EL (cell line): ENCODE data around the gene PGRMC2.
"Not testable (repeated sequence)": the region's sequence is repeated elsewhere in the genome, so short reads cannot be mapped to it uniquely, and the experiment has no call there.

Experiments
- DNase-seq: peaks from one replicate; pipeline ENCODE4 v3.0.0-alpha.2; 2016

PGRMC2 gene

GRCh38 chr4:128298146-128298758, 10.6 kb upstream of the PGRMC2 start:
- no peak for DNase-seq

GRCh38 chr4:128295255-128295654, 7.6 kb upstream of the PGRMC2 start:
- DNase-seq = no peak

GRCh38 chr4:128294464-128294863, 6.9 kb upstream of the PGRMC2 start:
- DNase-seq = no peak

GRCh38 chr4:128292349-128292748, 4.7 kb upstream of the PGRMC2 start:
- no peak for DNase-seq

GRCh38 chr4:128291096-128291495, 3.5 kb upstream of the PGRMC2 start:
- DNase-seq = no peak

- DNase-seq = no peak
Measured at GRCh38 chr4:128290526-128290925, 2.9 kb upstream of the PGRMC2 start.

- no peak for DNase-seq
Measured at GRCh38 chr4:128289523-128290158, 2.0 kb upstream of the PGRMC2 start.

- peak; percentile 21 for DNase-seq
Measured at GRCh38 chr4:128288689-128289106, 1.1 kb upstream of the PGRMC2 start.

GRCh38 chr4:128287871-128288688, 467 bp upstream of the PGRMC2 start:
- peak; percentile 99 for DNase-seq

GRCh38 chr4:128286474-128287058, 1.0 kb downstream of the PGRMC2 start:
- DNase-seq = peak; percentile 56

- DNase-seq = peak; percentile 33
Measured at GRCh38 chr4:128285085-128285997, 2.3 kb downstream of the PGRMC2 start.

- no peak for DNase-seq
Measured at GRCh38 chr4:128284317-128284716, 3.3 kb downstream of the PGRMC2 start.

- no peak for DNase-seq
Measured at GRCh38 chr4:128283071-128283470, 4.5 kb downstream of the PGRMC2 start.

- DNase-seq = no peak
Measured at GRCh38 chr4:128282516-128282915, 5.1 kb downstream of the PGRMC2 start.

- no peak for DNase-seq
Measured at GRCh38 chr4:128281354-128281753, 6.3 kb downstream of the PGRMC2 start.

- no peak for DNase-seq
Measured at GRCh38 chr4:128279624-128280225, 7.9 kb downstream of the PGRMC2 start.

- DNase-seq = no peak
Measured at GRCh38 chr4:128277856-128278255, 9.8 kb downstream of the PGRMC2 start.

- peak; percentile 79 for DNase-seq
Measured at GRCh38 chr4:128275346-128275745, 12.3 kb downstream of the PGRMC2 start.

- no peak for DNase-seq
Measured at GRCh38 chr4:128271551-128271950, 16.1 kb downstream of the PGRMC2 start.

- DNase-seq = no peak
Measured at GRCh38 chr4:128268970-128269369, 18.6 kb downstream of the PGRMC2 start.

GRCh38 chr4:128267745-128268144, 19.9 kb downstream of the PGRMC2 start:
- no peak for DNase-seq

- not testable (repeated sequence) for DNase-seq
Measured at GRCh38 chr4:128267171-128267570, 20.4 kb downstream of the PGRMC2 start.
